Liver (tissue), 9 donors: ENCODE measurements around the gene MCMBP. TPM values are rescaled to one million over a fixed set of nuclear protein-coding genes. Genes with fewer than 3 reads are reported as not detected.

Source experiments
- DNase-seq: peaks from one replicate; pipeline ENCODE4 v3.0.0-alpha.2; 2017; ENCODE audit warnings: low spot score
- H3K27ac ChIP-seq, 2 donors: one replicate each; pipeline ENCODE4 v1.7.0; 2013; ENCODE audit warnings: inconsistent platforms in 2 of 2, low read length in 2 of 2, control low read depth in 1 of 2, low read depth in 1 of 2, mild to moderate bottlenecking in 1 of 2
- H3K27me3 ChIP-seq, 4 donors: one replicate each; pipeline versions ENCODE4 v1.6.1 to v1.7.0; 2013; ENCODE audit warnings: low read length in 3 of 4, inconsistent platforms in 1 of 4, mild to moderate bottlenecking in 1 of 4, moderate library complexity in 1 of 4; ENCODE audit not compliant: control insufficient read depth in 4 of 4, insufficient read depth in 4 of 4
- H3K36me3 ChIP-seq, 4 donors: one replicate each; pipeline versions ENCODE4 v1.6.1 to v1.7.0; 2013; ENCODE audit warnings: low read length in 3 of 4, mild to moderate bottlenecking in 3 of 4, low read depth in 1 of 4, moderate library complexity in 1 of 4; ENCODE audit not compliant: control insufficient read depth in 4 of 4, insufficient read depth in 3 of 4
- H3K4me1 ChIP-seq, 4 donors: one replicate each; pipeline versions ENCODE4 v1.6.1 to v1.7.0; 2013; ENCODE audit warnings: low read length in 3 of 4, mild to moderate bottlenecking in 3 of 4, moderate library complexity in 1 of 4; ENCODE audit not compliant: control insufficient read depth in 4 of 4, insufficient read depth in 4 of 4
- H3K4me3 ChIP-seq, 3 donors: one replicate each; pipeline versions ENCODE4 v1.6.1 to v1.7.0; 2013; ENCODE audit warnings: low read length in 3 of 3, control low read depth in 1 of 3, low read depth in 1 of 3, mild to moderate bottlenecking in 1 of 3
- H3K9ac ChIP-seq, 2 donors: one replicate each; pipeline ENCODE4 v1.7.0; 2013; ENCODE audit warnings: low read length in 2 of 2, mild to moderate bottlenecking in 2 of 2, moderate library complexity in 2 of 2, control low read depth in 1 of 2, low read depth in 1 of 2
- H3K9me3 ChIP-seq, 4 donors: one replicate each; pipeline versions ENCODE4 v1.6.1 to v1.7.0; 2013; ENCODE audit warnings: low read length in 3 of 4; ENCODE audit not compliant: control insufficient read depth in 4 of 4
- ATF3 ChIP-seq: IDR thresholded peaks from 2 replicates; pipeline ENCODE4 v1.6.1; 2016; ENCODE audit warnings: antibody characterized with exemption
- CTCF ChIP-seq: fragments of 150-350 bp; IDR thresholded peaks from 2 replicates; pipeline ENCODE4 v1.5.1; 2017; ENCODE audit warnings: improper control_type of control experiment, low read depth, low read length; ENCODE audit not compliant: missing input control
- EGR1 ChIP-seq, 2 donors: IDR thresholded peaks; 2 replicates each; pipeline ENCODE4 v1.6.1; 2016 to 2018; ENCODE audit warnings: antibody characterized with exemption in 2 of 2, low read depth in 2 of 2
- FOXA1 ChIP-seq: IDR thresholded peaks from 2 replicates; pipeline ENCODE4 v1.6.1; 2016; ENCODE audit warnings: antibody characterized with exemption
- FOXA2 ChIP-seq: IDR thresholded peaks from 2 replicates; pipeline ENCODE4 v1.6.1; 2016; ENCODE audit warnings: antibody characterized with exemption
- GABPA ChIP-seq, 2 donors: IDR thresholded peaks in 1 of 2; conservative IDR thresholded peaks in 1 of 2; 2 replicates each; pipeline ENCODE4 v1.6.1; 2016; ENCODE audit warnings: antibody characterized with exemption in 2 of 2, mild to moderate bottlenecking in 1 of 2, moderate library complexity in 1 of 2
- HNF4A ChIP-seq, 2 donors: conservative IDR thresholded peaks; 2 replicates each; pipeline ENCODE4 v1.6.1; 2016; ENCODE audit warnings: antibody characterized with exemption in 2 of 2, mild to moderate bottlenecking in 2 of 2
- HNF4G ChIP-seq: IDR thresholded peaks from 2 replicates; pipeline ENCODE4 v1.6.1; 2016; ENCODE audit warnings: antibody characterized with exemption
- JUND ChIP-seq, 2 donors: IDR thresholded peaks; 2 replicates each; pipeline ENCODE4 v1.6.1; 2016; ENCODE audit warnings: antibody characterized with exemption in 2 of 2
- MAX ChIP-seq: IDR thresholded peaks from 2 replicates; pipeline ENCODE4 v1.6.1; 2016; ENCODE audit warnings: antibody characterized with exemption
- NR2F2 ChIP-seq: IDR thresholded peaks from 2 replicates; pipeline ENCODE4 v1.6.1; 2016; ENCODE audit warnings: antibody characterized with exemption
- RAD21 ChIP-seq, 2 donors: IDR thresholded peaks; 2 replicates each; pipeline ENCODE4 v1.6.1; 2016; ENCODE audit warnings: antibody characterized with exemption in 2 of 2, mild to moderate bottlenecking in 2 of 2
- REST ChIP-seq: IDR thresholded peaks from 2 replicates; pipeline ENCODE4 v1.6.1; 2016; ENCODE audit warnings: antibody characterized with exemption, mild to moderate bottlenecking
- RXRA ChIP-seq, 2 donors: IDR thresholded peaks; 2 replicates each; pipeline ENCODE4 v1.6.1; 2017 to 2018; ENCODE audit warnings: antibody characterized with exemption in 2 of 2, mild to moderate bottlenecking in 1 of 2
- SP1 ChIP-seq: IDR thresholded peaks from 2 replicates; pipeline ENCODE4 v1.6.1; 2018; ENCODE audit warnings: antibody characterized with exemption, mild to moderate bottlenecking
- TAF1 ChIP-seq: conservative IDR thresholded peaks from 2 replicates; pipeline ENCODE4 v1.6.1; 2016; ENCODE audit warnings: antibody characterized with exemption, mild to moderate bottlenecking
- YY1 ChIP-seq: IDR thresholded peaks from 2 replicates; pipeline ENCODE4 v1.6.1; 2016; ENCODE audit warnings: antibody characterized with exemption, mild to moderate bottlenecking
- ZBTB33 ChIP-seq: IDR thresholded peaks from 2 replicates; pipeline ENCODE4 v1.6.1; 2016; ENCODE audit warnings: antibody characterized with exemption
- WGBS: extraction: QIAGEN DNeasy Blood & Tissue Kit; methylation state at CpG from one replicate; pipeline ENCODE4 v1.1.7; 2013; 5-methylcytosine and 5-hydroxymethylcytosine counted together
- polyA plus RNA-seq, 2 donors: library from polyadenylated mRNA; stranded (reverse) in 1 of 2; unstranded in 1 of 2; fragments of 200-250 nt in 1 of 2; fragments of >200 nt in 1 of 2; fragmentation: Nextera tagmentation in 1 of 2; extraction: Ambion mirVana in 1 of 2; gene quantifications; one replicate each; pipeline versions ENCODE4 v1.2.1 to v1.2.3, GENCODE V29; 2013 to 2015
- total RNA-seq, 2 donors: library from RNA; depleted of rRNA; stranded (reverse); fragments of >200 nt; gene quantifications; one replicate each; pipeline ENCODE4 v1.2.3, GENCODE V29; 2014
- donor health status: healthy.
- donor health status: healthy.
- donor health status: healthy.
- donor health status: healthy.
- donor health status: healthy.

The MCMBP gene
- total and polyA plus RNA-seq, 4 donors: 6.1 to 23.2 (median 17.3) TPM

- TF ChIP-seq REST (no peak), SP1 (no peak), ZBTB33 (no peak), JUND (IDR thresholded peaks at IDR 0.05) (no peak)
Observed at GRCh38 chr10:119893074-119893473, 20.4 kb upstream of the MCMBP start (continued).

- H3K4me1 ChIP-seq: peaks cover 11 to 43% (median 36%) of the 10 kb centered on the region in 4 donors
Observed at GRCh38 chr10:119892188-119893065, 19.8 kb upstream of the MCMBP start, which contains the start of gene SEC23IP. Gene SEC23IP (plus strand): TSS chr10:119892730. CDS start chr10:119892783, 53 bp downstream.

More at GRCh38 chr10:119892188-119893065, 19.8 kb upstream of the MCMBP start, which contains the start of gene SEC23IP:
- Histone ChIP-seq H3K36me3 (peaks cover 0 to 3% (median 0%) of the 10 kb centered on the region in 4 donors), H3K27me3 (no peaks in the 10 kb centered on the region), H3K27ac (peak within 1 kb of the TSS; percentile 63 to 78), H3K4me3 (peak within 1 kb of the TSS; percentile 68 to 97 (median 88)), H3K9me3 (no peaks in the 10 kb centered on the region), H3K9ac (peak within 1 kb of the TSS; percentile 85)
- peak; percentile 91 for DNase-seq
- TF ChIP-seq MAX: peak; percentile 95
- peak; percentile 100 for TF ChIP-seq YY1
- TF ChIP-seq SP1: peak; percentile 53
- peak; percentile 46 to 69 for TF ChIP-seq RXRA (IDR thresholded peaks at IDR 0.05)
- TF ChIP-seq HNF4A (conservative IDR thresholded peaks at IDR 0.05): peak; percentile 7 to 23
- no peak for TF ChIP-seq HNF4G
- no peak for TF ChIP-seq FOXA1
- peak in 1 of 2 donors; percentile 13 for TF ChIP-seq JUND (IDR thresholded peaks at IDR 0.05)
- TF ChIP-seq NR2F2: peak; percentile 62
- peak; percentile 62 for TF ChIP-seq FOXA2
- no peak for TF ChIP-seq REST
- TF ChIP-seq EGR1 (IDR thresholded peaks at IDR 0.05; ENCODE audit: low read depth in 2 of 2): peak; percentile 85 to 86
- TF ChIP-seq ATF3: no peak
- peak; percentile 87 for TF ChIP-seq ZBTB33
- TF ChIP-seq GABPA (IDR thresholded peaks at IDR 0.05 in 1 of 2, conservative IDR thresholded peaks at IDR 0.05 in 1 of 2): peak; percentile 92 to 98
- peak; percentile 11 for TF ChIP-seq CTCF
- peak in 1 of 2 donors; percentile 5 for TF ChIP-seq RAD21 (IDR thresholded peaks at IDR 0.05)
- no peak for TF ChIP-seq TAF1
- WGBS: 1% methylated on average over 61 of the region's 61 CpGs
